Measurements from ENCODE around the gene S100A10. TPM values are rescaled to one million over a fixed set of nuclear protein-coding genes. Genes with fewer than 3 reads are reported as not detected.

The S100A10 gene
- total and polyA plus RNA-seq, 4 donors, result 7.0 to 99.5 (median 35.4) TPM

GRCh38 chr1:151984313-151984956 is 9.2 kb downstream of the S100A10 start:
- 79% methylated on average over 1 of the region's 1 CpG for WGBS
- no peak for TF ChIP-seq RAD21 (IDR thresholded peaks at IDR 0.05)
- TF ChIP-seq YY1 (IDR thresholded peaks at IDR 0.05), result no peak
- no peak for TF ChIP-seq REST (IDR thresholded peaks at IDR 0.05)
- TF ChIP-seq RXRA (IDR thresholded peaks at IDR 0.05), result no peak
- no peak for TF ChIP-seq CTCF (IDR thresholded peaks at IDR 0.05; ENCODE audit: low read depth, low read length, missing input control)
- no peak for TF ChIP-seq MAX (IDR thresholded peaks at IDR 0.05)
- TF ChIP-seq SP1 (IDR thresholded peaks at IDR 0.05), result no peak
- no peak for TF ChIP-seq GABPA (IDR thresholded peaks at IDR 0.05 in 1 of 2, conservative IDR thresholded peaks at IDR 0.05 in 1 of 2)
- TF ChIP-seq JUND (IDR thresholded peaks at IDR 0.05), result no peak
- no peak for TF ChIP-seq HNF4A (conservative IDR thresholded peaks at IDR 0.05)
- no peak for TF ChIP-seq EGR1 (IDR thresholded peaks at IDR 0.05; ENCODE audit: low read depth in 2 of 2)
- TF ChIP-seq, protein P1, sequence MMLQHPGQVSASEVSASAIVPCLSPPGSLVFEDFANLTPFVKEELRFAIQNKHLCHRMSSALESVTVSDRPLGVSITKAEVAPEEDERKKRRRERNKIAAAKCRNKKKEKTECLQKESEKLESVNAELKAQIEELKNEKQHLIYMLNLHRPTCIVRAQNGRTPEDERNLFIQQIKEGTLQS (IDR thresholded peaks at IDR 0.05), result no peak
- no peak for TF ChIP-seq NR2F2 (IDR thresholded peaks at IDR 0.05)
- no peak for TF ChIP-seq HNF4G (IDR thresholded peaks at IDR 0.05)
- no peak overlapping the region for H3K9ac ChIP-seq (ENCODE audit: low read depth in 1 of 2, low read length in 2 of 2)
- no peak for DNase-seq (ENCODE audit: low spot score)
- H3K36me3 ChIP-seq (ENCODE audit: control insufficient read depth in 4 of 4, insufficient read depth in 3 of 4, low read depth in 1 of 4, low read length in 3 of 4), result peaks cover 0 to 26% (median 15%) of the 10 kb centered on the region in 4 donors
- H3K4me3 ChIP-seq (ENCODE audit: low read depth in 1 of 3, low read length in 3 of 3), result no peak overlapping the region
- no peaks in the 10 kb centered on the region for H3K9me3 ChIP-seq (ENCODE audit: control insufficient read depth in 4 of 4, low read length in 3 of 4)
- no peak overlapping the region for H3K27ac ChIP-seq (ENCODE audit: low read depth in 1 of 2, low read length in 2 of 2)
- peaks cover 0 to under 1% (median 0%) of the 10 kb centered on the region in 4 donors for H3K4me1 ChIP-seq (ENCODE audit: control insufficient read depth in 4 of 4, insufficient read depth in 4 of 4, low read length in 3 of 4)
- H3K27me3 ChIP-seq (ENCODE audit: control insufficient read depth in 4 of 4, insufficient read depth in 4 of 4, low read length in 3 of 4), result no peaks in the 10 kb centered on the region

DNA sequence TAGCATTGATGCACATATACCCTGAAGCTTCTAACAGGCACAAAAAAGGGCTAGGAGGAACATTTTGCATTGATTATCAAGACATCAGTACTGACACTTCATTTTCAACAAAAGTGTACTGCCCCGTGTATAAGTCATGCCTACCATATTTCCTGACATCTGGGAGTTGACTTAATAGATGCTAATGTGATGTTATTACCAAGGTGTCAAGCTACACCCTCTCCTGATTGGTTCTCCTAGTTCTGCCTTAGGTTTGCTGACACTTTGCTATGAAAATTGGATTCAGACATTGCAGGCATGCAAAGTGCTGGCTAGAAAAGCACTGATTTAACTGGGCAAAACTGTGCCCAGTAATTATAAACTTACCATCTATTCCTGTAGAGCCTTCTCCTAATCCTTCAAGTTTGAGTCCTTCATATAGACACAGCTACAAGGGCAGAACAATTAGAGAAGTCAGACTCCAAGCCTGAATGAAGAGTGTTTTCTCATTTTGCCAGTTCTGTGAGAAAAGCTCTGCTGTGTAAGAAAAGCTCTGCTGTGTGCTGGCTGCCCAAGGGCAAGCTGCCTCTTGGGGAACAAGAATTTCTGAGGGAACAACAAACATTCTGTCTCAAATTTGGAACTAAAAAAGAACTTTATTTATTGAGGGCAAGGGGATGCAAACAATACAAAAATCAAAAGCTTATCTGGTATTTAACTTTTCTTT is 11.2 kb downstream of the S100A10 start:
- Histone ChIP-seq H3K4me1 (ENCODE audit: control insufficient read depth in 4 of 4, insufficient read depth in 4 of 4, low read length in 3 of 4) (no peaks in the 10 kb centered on the region), H3K27ac (ENCODE audit: low read depth in 1 of 2, low read length in 2 of 2) (no peak overlapping the region), H3K27me3 (ENCODE audit: control insufficient read depth in 4 of 4, insufficient read depth in 4 of 4, low read length in 3 of 4) (no peaks in the 10 kb centered on the region), H3K9me3 (ENCODE audit: control insufficient read depth in 4 of 4, low read length in 3 of 4) (no peaks in the 10 kb centered on the region), H3K9ac (ENCODE audit: low read depth in 1 of 2, low read length in 2 of 2) (no peak overlapping the region), H3K36me3 (ENCODE audit: control insufficient read depth in 4 of 4, insufficient read depth in 3 of 4, low read depth in 1 of 4, low read length in 3 of 4) (peaks cover 0 to 26% (median 15%) of the 10 kb centered on the region in 4 donors), H3K4me3 (ENCODE audit: low read depth in 1 of 3, low read length in 3 of 3) (no peak overlapping the region)
- no peak for DNase-seq (ENCODE audit: low spot score)
- TF ChIP-seq FOXA2 (IDR thresholded peaks at IDR 0.05), result no peak
- TF ChIP-seq HNF4G (IDR thresholded peaks at IDR 0.05), result no peak
- TF ChIP-seq, protein P1 (IDR thresholded peaks at IDR 0.05), result no peak
- no peak for TF ChIP-seq EGR1 (IDR thresholded peaks at IDR 0.05; ENCODE audit: low read depth in 2 of 2)
- no peak for TF ChIP-seq SP1 (IDR thresholded peaks at IDR 0.05)
- WGBS, result 61% methylated on average over 1 of the region's 1 CpG
